ENCODE measurements around the gene MB21D2. TPM values are rescaled to one million over a fixed set of nuclear protein-coding genes. Genes with fewer than 3 reads are reported as not detected.

Gene MB21D2
- total RNA-seq, 2 experiments from 2014 or later = 0.06 TPM; not detected in 1

DNA sequence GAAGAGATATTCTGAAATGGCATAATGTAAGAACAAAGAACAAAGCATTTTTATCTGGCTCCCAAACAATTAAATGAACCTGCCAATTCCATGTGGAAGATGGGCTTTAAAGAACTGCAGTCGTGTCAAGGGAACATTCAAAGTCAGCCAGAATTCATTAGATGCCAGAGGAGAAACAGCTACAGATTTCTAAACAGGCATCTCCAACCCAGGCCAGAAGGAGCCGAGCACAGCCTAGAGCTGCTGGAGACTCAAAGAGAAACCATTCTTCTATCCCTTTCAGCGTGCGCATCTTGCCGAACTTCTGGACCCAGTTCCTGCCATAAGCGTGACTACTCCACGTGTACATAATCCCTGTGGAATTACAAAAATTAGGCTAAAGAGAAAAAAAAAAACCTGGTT, 60.4 kb downstream of the MB21D2 start:
- Histone ChIP-seq H3K4me3 (ENCODE audit: low read depth, low read length, poor library complexity, severe bottlenecking) (no peak overlapping the region), H3K36me3 (ENCODE audit: insufficient read depth, low read length) (no peaks in the 10 kb centered on the region), H3K27ac (ENCODE audit: low read depth, low read length, poor library complexity, severe bottlenecking) (no peak overlapping the region), H3K9me2 (ENCODE audit: insufficient read depth, low read length) (no peaks in the 10 kb centered on the region), H3K9me3 (ENCODE audit: low read length) (no peaks in the 10 kb centered on the region), H3K4me2 (ENCODE audit: low read length) (no peak overlapping the region), H3K79me2 (ENCODE audit: insufficient read depth, low read depth, low read length) (no peaks in the 10 kb centered on the region), H4K20me1 (ENCODE audit: insufficient read depth, low read length) (no peaks in the 10 kb centered on the region), H3K4me1 (ENCODE audit: insufficient read depth, low read length, poor library complexity, severe bottlenecking) (peaks cover 4% of the 10 kb centered on the region), H2AFZ (ENCODE audit: low read length) (no peak overlapping the region)
- ChIA-PET POLR2A (no interaction called here), CTCF (ENCODE audit: unreplicated experiment) (no interaction called here)
- BruUV-seq (replicated peaks) = no TSS peak
- intact Hi-C loops (cut with micrococcal nuclease; ENCODE audit: unreplicated experiment) = no loop called here
- DNase-seq (ENCODE audit: low spot score) = no peak
- TF ChIP-seq, protein P1, sequence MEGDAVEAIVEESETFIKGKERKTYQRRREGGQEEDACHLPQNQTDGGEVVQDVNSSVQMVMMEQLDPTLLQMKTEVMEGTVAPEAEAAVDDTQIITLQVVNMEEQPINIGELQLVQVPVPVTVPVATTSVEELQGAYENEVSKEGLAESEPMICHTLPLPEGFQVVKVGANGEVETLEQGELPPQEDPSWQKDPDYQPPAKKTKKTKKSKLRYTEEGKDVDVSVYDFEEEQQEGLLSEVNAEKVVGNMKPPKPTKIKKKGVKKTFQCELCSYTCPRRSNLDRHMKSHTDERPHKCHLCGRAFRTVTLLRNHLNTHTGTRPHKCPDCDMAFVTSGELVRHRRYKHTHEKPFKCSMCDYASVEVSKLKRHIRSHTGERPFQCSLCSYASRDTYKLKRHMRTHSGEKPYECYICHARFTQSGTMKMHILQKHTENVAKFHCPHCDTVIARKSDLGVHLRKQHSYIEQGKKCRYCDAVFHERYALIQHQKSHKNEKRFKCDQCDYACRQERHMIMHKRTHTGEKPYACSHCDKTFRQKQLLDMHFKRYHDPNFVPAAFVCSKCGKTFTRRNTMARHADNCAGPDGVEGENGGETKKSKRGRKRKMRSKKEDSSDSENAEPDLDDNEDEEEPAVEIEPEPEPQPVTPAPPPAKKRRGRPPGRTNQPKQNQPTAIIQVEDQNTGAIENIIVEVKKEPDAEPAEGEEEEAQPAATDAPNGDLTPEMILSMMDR (conservative IDR thresholded peaks at IDR 0.05; ENCODE audit: low read length) = no peak
- no peak for TF ChIP-seq EZH2phosphoT487 (IDR thresholded peaks at IDR 0.05; ENCODE audit: borderline replicate concordance, low read depth, low read length)

DNA sequence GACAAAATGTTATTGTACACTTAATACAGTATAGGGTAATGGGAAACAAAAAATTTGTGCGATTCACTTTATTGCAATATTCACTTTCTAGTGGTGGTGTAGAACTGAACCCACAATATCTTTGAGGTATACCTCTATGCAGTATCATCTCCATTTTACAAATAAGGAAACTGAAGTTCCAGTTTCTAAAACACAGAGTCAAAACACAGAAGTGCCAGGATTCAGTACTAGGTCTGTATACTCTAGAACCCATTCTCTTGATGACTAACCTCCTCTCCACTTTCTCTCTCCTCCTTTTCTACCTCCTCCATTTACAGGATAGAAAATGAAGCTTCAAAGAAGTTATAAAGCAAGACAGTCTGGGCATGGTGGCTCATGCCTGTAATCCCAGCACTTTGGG, 62.2 kb downstream of the MB21D2 start:
- Histone ChIP-seq H3K4me3 (ENCODE audit: low read depth, low read length, poor library complexity, severe bottlenecking) (no peak overlapping the region), H4K20me1 (ENCODE audit: insufficient read depth, low read length) (no peaks in the 10 kb centered on the region), H2AFZ (ENCODE audit: low read length) (no peak overlapping the region), H3K36me3 (ENCODE audit: insufficient read depth, low read length) (no peaks in the 10 kb centered on the region), H3K27ac (ENCODE audit: low read depth, low read length, poor library complexity, severe bottlenecking) (no peak overlapping the region), H3K9me3 (ENCODE audit: low read length) (no peaks in the 10 kb centered on the region), H3K4me1 (ENCODE audit: insufficient read depth, low read length, poor library complexity, severe bottlenecking) (no peaks in the 10 kb centered on the region), H3K9me2 (ENCODE audit: insufficient read depth, low read length) (no peaks in the 10 kb centered on the region), H3K79me2 (ENCODE audit: insufficient read depth, low read depth, low read length) (no peaks in the 10 kb centered on the region), H3K4me2 (ENCODE audit: low read length) (no peak overlapping the region)
- TF ChIP-seq, protein P1 (conservative IDR thresholded peaks at IDR 0.05; ENCODE audit: low read length) = no peak
- no peak for TF ChIP-seq EZH2phosphoT487 (IDR thresholded peaks at IDR 0.05; ENCODE audit: borderline replicate concordance, low read depth, low read length)
- ChIA-PET POLR2A (no interaction called here), CTCF (ENCODE audit: unreplicated experiment) (no interaction called here)
- intact Hi-C loops (cut with micrococcal nuclease; ENCODE audit: unreplicated experiment) = no loop called here
- DNase-seq (ENCODE audit: low spot score) = no peak
- no TSS peak for BruUV-seq (replicated peaks)

DNA sequence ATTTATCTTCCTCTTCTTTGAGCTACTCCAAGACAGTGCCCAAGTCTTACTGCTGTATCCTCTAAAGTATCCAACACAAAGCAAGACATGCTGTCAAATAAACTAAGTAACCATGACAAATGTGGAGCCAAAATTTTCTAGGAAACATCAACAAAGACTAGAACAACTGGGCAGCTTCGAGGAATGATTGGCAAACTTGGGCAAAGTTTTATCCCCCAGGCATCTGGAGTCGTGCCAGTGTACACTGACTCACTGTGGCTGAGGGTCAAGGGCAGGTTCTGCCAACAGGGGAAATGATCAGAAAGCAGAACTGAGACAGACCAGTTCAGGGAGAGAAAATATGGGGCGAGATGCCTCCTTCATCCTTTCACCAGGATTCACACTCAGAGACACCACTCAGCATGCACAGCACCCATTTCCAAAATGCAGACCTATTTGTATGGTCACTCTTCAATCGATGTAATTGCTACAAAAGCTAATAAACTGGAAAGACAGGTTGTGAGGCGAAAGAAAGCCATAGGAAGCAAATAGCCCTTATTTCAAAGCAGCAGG, 65.8 kb downstream of the MB21D2 start:
- Histone ChIP-seq H4K20me1 (ENCODE audit: insufficient read depth, low read length) (no peaks in the 10 kb centered on the region), H3K4me1 (ENCODE audit: insufficient read depth, low read length, poor library complexity, severe bottlenecking) (no peaks in the 10 kb centered on the region), H3K4me2 (ENCODE audit: low read length) (no peak overlapping the region), H3K36me3 (ENCODE audit: insufficient read depth, low read length) (no peaks in the 10 kb centered on the region), H3K79me2 (ENCODE audit: insufficient read depth, low read depth, low read length) (no peaks in the 10 kb centered on the region), H3K4me3 (ENCODE audit: low read depth, low read length, poor library complexity, severe bottlenecking) (no peak overlapping the region), H3K9me2 (ENCODE audit: insufficient read depth, low read length) (no peaks in the 10 kb centered on the region), H3K9me3 (ENCODE audit: low read length) (no peaks in the 10 kb centered on the region), H3K27ac (ENCODE audit: low read depth, low read length, poor library complexity, severe bottlenecking) (no peak overlapping the region), H2AFZ (ENCODE audit: low read length) (no peak overlapping the region)
- ChIA-PET CTCF (ENCODE audit: unreplicated experiment) (no interaction called here), POLR2A (no interaction called here)
- no peak for DNase-seq (ENCODE audit: low spot score)
- TF ChIP-seq EZH2phosphoT487 (IDR thresholded peaks at IDR 0.05; ENCODE audit: borderline replicate concordance, low read depth, low read length) = no peak
- TF ChIP-seq, protein P1 (conservative IDR thresholded peaks at IDR 0.05; ENCODE audit: low read length) = no peak
- intact Hi-C loops (cut with micrococcal nuclease; ENCODE audit: unreplicated experiment) = no loop called here
- no TSS peak for BruUV-seq (replicated peaks)

Data from OCI-LY7 (cell line).